HG03097 (cell line): Measurements from ENCODE around the gene GSTT2.

Experiments
- ATAC-seq: cut with Tn5 transposase; IDR thresholded peaks from one replicate; pipeline ENCODE4 v1.9.1; 2021; ENCODE audit not compliant: unreplicated experiment, low FRiP score

Gene GSTT2

GRCh38 chr22:24007253-24008021 lies 27.5 kb downstream of the GSTT2 start:
- no peak for ATAC-seq

- no peak for ATAC-seq
Observed at GRCh38 chr22:24008022-24008283, 28.0 kb downstream of the GSTT2 start.

- no peak for ATAC-seq
Observed at GRCh38 chr22:24008381-24009226, 28.7 kb downstream of the GSTT2 start.

- ATAC-seq: no peak
Observed at GRCh38 chr22:24009227-24010017, 29.5 kb downstream of the GSTT2 start.

GRCh38 chr22:24010018-24010391 lies 30.1 kb downstream of the GSTT2 start:
- no peak for ATAC-seq

GRCh38 chr22:24011735-24012068 lies 31.8 kb downstream of the GSTT2 start:
- peak; percentile 18 for ATAC-seq

- ATAC-seq: no peak
Observed at GRCh38 chr22:24016156-24016555, 36.2 kb downstream of the GSTT2 start.

- no peak for ATAC-seq
Observed at GRCh38 chr22:24021304-24021703, 41.4 kb downstream of the GSTT2 start.

GRCh38 chr22:24023204-24023789 lies 43.4 kb downstream of the GSTT2 start:
- no peak for ATAC-seq

- no peak for ATAC-seq
Observed at GRCh38 chr22:24024354-24024753, 44.4 kb downstream of the GSTT2 start.

GRCh38 chr22:24025475-24025874 lies 45.5 kb downstream of the GSTT2 start:
- ATAC-seq: no peak

GRCh38 chr22:24026056-24026455 lies 46.1 kb downstream of the GSTT2 start:
- ATAC-seq: no peak

GRCh38 chr22:24026733-24027132 lies 46.8 kb downstream of the GSTT2 start:
- ATAC-seq: no peak

GRCh38 chr22:24027389-24027975 lies 47.5 kb downstream of the GSTT2 start:
- no peak for ATAC-seq

GRCh38 chr22:24027991-24028390 lies 48.1 kb downstream of the GSTT2 start:
- ATAC-seq: no peak

GRCh38 chr22:24028533-24028932 lies 48.6 kb downstream of the GSTT2 start:
- ATAC-seq: no peak

GRCh38 chr22:24029304-24029703 lies 49.4 kb downstream of the GSTT2 start:
- ATAC-seq: no peak

- ATAC-seq: no peak
Observed at GRCh38 chr22:24030186-24030702, 50.3 kb downstream of the GSTT2 start.
